HG03432 (cell line): ENCODE results near the gene PIP.
"Not testable (repeated sequence)": the region's sequence is repeated elsewhere in the genome, so short reads cannot be mapped to it uniquely, and the experiment has no call there.

Source experiments
- ATAC-seq: cut with Tn5 transposase; IDR thresholded peaks from one replicate; pipeline ENCODE4 v1.9.1; 2021; ENCODE audit warnings: mild to moderate bottlenecking, moderate library complexity; ENCODE audit not compliant: unreplicated experiment

The PIP gene, protein sequence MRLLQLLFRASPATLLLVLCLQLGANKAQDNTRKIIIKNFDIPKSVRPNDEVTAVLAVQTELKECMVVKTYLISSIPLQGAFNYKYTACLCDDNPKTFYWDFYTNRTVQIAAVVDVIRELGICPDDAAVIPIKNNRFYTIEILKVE

DNA sequence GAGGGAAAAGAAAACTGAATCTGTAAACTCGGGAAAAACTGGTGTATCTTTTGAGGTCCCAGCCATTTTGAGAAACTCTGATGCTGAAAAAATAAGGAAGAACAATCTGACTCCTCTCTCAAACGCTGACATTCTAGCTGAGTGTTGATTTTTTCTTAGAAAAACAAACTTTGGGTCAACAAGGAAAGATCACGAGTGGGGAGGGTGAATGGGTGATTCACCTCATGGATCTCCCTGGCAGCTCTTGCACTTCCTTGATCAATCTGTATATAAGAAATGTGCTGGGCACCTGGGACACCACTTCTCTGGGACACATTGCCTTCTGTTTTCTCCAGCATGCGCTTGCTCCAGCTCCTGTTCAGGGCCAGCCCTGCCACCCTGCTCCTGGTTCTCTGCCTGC is at the start of gene PIP:
Gene PIP, plus strand, starts transcription at position 297 of the 400 bp plus-strand sequence. Its CDS starts 40 bp downstream, at position 337.
- no peak for ATAC-seq

DNA sequence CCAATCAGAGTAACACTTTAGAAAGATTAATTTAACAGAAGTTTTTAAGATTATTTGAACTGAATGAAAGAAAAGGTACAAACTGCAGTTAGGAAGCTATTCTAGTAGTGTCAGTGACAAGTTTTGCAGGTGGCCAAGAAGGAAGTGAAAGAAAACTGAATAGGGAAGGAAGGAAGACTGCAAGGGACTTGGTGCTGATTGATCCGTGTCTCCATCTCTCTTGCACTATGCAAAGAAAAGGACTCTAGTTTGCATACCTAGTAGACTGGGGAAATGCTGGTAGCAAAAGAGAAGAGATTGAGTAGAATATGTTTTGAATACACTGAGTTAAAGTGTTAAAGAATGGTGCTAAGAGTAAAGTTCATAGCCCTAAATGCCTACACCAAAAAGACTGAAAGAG is 46.8 kb upstream of the PIP start:
- peak; percentile 45 for ATAC-seq

DNA sequence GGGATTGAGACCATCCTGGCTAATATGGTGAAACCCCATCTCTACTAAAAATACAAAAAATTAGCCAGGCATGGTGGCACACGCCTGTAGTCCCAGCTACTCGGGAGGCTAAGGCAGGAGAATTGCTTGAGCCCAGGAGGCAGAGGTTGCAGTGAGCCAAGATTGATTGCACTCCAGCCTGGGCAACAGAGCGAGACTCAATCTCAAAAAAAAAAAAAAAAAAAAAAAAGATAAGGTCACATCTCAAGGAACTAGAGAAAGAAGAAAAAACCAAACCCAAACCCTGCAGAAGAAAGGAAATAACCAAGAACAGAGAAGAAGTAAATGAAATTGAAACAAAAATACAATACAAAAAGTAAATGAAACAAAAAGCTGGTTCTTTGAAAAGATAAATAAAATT is 46.3 kb upstream of the PIP start:
- ATAC-seq, result not testable (repeated sequence)

DNA sequence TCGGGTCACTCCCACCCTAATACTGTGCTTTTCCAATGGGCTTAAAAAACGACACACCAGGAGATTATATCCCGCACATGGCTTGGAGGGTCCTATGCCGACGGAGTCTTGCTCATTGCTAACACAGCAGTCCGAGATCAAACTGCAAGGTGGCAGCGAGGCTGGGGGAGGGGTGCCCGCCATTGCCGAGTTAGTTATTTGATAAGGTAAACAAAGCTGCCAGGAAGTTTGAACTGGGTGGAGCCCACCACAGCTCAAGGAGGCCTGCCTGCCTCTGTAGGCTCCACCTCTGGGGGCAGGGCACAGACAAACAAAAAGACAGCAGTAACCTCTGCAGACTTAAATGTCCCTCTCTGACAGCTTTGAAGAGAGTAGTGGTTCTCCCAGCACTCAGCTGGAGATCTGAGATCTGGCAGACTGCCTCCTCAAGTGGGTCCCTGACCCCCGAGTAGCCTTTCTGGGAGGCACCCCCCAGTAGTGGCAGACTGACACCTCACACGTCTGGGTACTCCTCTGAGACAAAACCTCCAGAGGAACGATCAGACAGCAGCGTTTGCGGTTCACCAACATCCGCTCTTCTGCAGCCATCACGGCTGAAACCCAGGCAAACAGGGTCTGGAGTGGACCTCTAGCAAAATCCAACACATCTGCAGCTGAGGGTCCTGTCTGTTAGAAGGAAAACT is 43.2 kb upstream of the PIP start:
- ATAC-seq, result not testable (repeated sequence)

DNA sequence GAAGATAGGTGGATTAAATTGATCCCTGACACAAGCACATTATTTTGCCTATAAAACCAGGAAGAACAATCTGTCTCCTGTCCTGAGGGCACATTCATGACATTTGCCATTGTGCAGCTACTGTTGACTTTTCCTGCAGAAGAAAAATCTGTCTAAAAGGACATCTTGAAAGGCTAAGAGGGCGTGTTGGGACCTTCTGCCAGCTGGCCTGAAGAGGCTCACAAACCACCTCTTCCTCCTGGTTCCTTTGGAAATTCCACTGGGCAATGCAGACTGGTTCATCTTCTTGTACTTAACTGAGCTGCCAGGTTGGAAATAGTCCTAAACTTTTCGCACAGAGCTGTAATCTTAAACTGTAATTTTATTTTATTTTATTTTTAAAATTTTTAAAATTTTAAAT is 35.7 kb upstream of the PIP start:
- ATAC-seq, result no peak

DNA sequence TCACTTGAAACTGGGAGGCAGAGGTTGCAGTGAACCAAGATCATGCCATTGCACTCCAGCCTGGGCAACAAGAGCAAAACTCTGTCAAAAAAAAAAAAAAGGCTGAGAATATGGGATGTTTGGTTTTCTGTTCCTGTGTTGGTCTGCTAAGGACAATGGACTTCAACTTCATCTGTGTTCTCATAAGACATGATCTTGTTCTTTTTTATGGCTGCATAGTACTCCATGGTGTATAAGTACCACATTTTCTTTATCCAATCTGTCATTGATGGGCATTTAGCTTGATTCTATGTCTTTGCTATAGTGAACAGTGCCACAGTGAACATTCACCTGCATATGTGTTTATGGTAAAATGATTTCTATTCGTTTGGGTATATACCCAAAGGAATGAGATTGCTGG is 32.3 kb upstream of the PIP start:
- not testable (repeated sequence) for ATAC-seq

DNA sequence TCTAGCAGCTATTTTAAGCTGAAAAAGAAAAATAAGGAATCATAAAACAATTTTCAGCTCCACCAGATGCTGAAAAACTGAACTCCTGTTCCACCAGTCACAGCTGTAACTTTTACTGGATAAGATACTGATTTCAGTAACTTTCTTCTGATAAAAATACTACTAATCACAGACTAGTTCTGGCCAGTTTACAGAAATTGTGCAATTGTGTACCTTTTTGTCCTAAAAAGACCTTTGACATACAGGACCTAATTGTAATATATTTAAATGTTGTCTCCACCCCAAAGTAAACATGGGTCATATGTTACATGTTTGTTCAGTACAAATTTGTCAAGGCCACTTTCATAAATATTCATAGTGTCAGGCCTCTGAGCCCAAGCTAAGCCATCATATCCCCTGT is 27.1 kb upstream of the PIP start:
- ATAC-seq, result no peak

DNA sequence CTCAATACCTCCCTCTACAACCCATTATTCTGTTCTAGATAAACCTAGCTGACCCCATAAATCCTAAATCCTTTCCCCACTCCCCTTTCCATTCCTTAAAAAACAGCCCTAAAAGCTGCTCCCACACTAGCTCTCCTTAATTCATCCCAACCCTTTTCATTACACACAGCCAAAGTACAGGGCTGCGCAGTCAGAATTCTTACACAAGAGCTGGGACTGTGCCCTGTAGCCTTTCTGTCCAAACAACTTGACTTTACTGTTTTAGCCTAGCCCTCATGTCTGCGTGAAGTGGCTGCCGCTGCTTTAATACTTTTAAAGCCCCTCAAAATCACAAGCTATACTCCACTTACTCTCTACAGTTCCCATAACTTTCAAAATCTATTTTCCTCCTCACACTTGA is 23.9 kb upstream of the PIP start:
- not testable (repeated sequence) for ATAC-seq

DNA sequence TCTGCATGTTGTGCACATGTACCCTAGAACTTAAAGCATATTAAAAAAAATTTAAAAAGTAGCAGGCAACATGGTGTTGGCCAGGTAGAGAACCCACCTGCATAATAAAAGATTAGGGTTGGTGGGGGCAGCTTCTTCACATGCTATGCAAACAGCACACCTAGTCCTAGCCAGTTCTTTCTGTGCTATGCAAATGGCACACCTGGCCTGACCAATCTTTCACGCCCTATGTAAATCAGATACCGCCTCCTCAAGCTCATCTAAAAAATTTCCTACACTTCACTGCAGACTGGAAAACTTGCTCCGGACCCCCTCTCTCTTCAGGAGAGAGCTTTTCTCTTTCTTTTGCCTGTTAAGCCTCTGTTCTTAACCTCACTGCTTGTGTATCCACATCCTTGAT is 14.5 kb upstream of the PIP start:
- no peak for ATAC-seq

DNA sequence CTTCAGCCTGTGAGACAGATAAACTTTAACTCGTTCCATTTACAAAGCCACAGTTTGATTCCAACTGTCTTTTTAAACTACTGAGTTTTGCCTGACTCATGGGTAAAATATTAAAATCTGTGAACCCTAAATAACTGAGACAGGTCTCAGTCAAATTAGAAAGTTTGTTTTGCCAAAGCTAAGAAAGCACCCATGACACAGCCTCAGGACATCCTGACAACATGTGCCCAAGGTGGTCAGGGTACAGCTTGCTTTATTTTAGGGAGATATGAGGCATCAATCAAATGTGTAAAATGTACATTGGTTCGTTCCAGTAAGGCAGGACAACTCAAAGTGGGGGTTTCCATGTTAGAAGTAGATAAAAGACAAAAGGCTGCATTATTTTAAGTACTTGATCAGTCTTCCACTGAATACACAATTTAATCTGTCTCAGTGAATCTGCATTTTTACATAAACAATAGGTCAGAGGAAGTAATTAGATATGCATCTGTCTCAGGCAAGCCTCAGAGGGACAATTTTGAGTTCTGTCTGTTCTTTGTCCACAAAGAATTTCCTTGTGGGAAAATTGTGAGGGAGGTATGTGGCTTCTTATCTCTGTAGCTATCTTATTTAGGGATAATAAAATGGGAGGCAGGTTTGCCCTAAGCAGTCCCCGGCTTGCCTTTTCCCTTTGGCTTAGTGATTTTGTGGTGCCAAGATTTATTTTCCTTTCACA is 11.0 kb upstream of the PIP start:
- ATAC-seq, result no peak

DNA sequence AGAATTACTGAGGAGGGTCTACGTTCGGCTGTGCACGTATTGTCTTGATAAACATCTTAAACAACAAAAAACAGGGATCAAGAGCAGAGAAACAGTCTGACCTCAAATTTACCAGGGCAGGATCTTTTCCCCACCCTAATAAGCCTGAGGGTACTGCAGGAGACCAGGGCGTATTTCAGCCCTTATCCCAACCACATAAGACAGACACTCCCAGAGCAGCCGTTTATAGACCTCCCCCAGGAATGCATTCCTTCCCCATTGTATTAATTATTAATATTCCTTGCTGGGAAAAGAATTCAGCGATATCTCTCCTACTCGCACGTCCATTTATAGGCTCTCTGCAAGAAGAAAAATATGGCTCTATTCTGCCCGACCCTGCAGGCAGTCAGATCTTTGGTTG is 8.6 kb upstream of the PIP start:
- not testable (repeated sequence) for ATAC-seq

DNA sequence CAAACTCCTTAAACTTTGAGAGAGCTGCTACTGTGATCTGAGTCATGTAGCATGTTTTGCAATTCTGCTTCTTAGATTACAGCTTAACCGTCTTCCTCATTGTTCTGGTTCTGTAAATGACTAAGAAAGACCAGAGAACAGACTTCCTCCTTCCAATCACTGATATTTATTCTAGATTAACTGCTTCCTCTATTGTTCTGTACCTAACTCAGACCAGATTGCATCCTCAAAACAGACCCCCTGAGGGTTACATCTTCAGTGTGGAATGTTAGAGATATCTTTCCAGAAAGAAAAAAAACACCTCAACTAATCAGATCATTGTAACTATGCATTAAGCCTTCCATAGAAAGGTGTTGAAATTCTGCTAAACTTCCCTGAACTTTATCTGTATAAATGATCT is 5.7 kb upstream of the PIP start:
- ATAC-seq, result no peak

DNA sequence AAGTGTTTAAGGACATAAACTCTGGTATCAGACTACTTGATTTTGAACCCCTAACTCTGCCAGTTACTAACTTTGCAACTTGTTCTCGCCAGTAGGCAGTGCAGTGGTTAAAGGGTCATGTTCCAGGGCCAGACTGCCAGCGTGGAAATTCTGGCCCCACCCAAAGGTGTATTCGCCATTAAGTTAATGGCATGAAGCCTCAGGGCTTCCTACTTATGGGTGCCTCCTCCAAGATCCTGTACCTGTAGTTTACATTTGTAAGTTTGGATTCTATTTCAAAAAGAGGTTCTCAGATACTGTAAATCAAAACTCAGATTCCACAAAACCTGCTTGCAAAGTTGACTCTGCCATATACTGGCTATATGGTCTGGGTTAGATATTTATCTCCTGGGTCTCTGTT is 2.8 kb upstream of the PIP start:
- ATAC-seq, result no peak

DNA sequence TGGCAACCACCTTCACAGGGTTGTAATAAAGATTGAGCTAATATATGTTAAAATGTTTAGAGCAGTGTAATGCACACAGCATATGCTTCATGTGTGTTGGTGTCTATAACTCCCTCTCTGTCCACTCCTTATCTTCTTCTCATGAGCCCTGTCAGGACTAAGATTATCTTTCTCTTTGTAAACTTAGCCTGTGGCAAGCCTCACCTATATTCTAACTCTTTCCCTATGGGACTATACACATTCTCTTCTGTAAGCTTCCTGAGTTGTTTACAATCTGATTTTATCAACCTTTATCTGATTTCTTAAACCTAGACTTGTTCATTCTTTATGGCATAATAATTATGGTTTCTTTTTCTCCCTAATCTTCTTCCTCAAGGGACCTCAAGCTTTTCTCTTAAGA is 2.4 kb upstream of the PIP start:
- no peak for ATAC-seq

DNA sequence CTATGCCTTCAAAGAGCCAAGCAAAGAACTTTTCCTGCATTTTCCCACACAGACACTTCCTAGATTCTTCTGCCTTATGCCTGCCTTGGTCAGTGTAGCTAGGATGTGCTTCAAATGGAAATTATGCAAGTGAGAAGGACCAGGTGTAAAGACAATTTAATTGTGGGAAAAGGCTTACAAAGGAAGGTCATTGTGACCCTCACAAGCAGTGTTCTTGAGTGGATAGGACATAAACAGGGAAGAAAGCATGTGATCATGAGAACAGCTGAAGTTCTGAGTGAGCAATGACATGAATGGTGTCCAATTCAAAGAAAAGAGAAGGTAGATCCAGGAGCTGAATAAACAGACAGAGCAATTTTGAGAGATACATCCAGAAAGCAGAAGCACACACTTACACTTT is 1.3 kb upstream of the PIP start:
- ATAC-seq, result no peak

DNA sequence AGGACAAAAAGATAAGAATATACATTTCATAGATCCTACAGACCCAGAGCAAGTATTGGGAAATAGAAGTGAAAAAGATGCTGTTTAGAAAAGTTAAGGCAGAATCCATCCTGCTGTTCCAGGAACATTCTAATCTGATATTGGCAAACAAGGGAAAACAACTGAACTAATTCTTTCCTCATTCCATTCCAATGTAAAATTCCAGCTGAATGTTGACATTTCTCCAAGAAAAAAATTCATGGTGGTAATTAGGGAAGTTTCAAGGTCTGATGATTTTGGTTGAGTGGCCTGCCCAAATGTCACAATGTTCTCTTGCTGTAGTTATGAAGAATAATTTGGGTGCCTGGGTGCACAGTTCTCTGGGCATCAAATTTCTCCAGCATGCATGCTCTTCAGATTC is 15.2 kb downstream of the PIP start:
- no peak for ATAC-seq

DNA sequence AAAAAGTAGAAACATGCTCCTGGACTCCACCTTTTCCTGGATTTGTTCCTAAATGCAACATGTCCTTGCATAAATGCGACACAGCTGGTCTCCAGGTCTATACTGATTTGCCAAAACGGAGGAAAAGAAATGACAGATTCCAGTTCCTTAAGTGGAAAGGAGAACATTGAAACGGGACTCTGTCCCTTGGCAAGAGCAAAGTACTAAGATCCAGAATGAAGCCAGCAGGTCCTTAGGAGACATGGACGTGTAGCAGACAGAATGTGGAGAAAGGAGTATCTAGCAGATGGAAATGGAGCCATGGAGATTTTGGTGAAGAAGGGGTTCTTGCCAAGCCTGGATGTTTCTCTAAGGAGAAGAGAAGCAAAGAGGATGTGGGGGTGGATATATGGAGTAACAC is 16.2 kb downstream of the PIP start:
- no peak for ATAC-seq

DNA sequence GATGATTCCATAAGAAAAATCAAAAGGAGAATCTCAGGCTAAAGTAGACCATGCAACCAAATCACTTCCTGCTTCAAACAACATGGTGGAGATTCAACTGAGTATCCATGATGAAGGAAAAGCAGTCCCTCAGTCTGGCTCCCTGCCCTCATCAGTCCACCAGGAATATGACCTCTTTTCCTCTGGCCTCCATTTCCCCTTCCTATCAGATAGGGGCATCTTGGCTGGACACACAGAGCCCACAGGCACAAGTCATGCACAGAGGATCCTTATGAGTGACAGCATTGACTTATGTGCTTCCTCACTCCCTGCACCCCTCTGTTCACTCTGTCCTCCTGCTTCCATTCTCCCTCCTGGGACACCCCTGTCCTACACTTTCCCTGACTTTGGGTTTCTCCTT is 16.8 kb downstream of the PIP start:
- no peak for ATAC-seq

DNA sequence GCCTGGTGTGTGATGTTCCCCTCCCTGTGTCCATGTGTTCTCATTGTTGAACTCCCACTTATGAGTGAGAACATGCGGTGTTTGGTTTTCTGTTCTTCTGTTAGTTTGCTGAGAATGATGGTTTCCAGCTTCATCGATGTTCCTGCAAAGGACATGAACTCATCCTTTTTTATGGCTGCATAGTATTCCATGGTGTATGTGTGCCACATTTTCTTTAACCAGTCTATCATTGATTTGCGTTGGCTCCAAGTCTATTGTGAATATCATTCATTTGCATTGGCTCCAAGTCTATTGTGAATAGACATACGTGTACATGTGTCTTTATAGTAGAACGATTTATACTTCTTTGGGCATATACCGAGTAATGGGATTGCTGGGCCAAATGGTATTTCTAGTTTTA is 18.8 kb downstream of the PIP start:
- ATAC-seq, result not testable (repeated sequence)

DNA sequence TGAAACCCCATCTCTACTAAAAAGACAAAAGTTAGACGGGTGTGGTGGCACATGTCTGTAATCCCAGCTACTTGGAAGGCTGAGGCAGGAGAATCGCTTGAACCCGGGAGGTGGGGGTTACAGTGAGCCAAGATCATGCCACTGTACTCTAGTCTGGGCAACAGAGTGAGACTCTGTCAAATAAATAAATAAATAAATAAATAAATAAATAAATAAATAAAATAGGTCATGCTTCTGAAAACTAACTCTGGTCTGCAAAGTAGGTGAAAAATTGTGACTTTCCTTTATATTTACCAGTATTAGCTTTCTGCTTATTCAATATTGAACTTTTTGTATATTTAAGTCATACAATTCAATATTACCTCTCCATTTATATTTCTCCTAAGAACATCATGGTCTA is 26.7 kb downstream of the PIP start:
- ATAC-seq, result not testable (repeated sequence)

DNA sequence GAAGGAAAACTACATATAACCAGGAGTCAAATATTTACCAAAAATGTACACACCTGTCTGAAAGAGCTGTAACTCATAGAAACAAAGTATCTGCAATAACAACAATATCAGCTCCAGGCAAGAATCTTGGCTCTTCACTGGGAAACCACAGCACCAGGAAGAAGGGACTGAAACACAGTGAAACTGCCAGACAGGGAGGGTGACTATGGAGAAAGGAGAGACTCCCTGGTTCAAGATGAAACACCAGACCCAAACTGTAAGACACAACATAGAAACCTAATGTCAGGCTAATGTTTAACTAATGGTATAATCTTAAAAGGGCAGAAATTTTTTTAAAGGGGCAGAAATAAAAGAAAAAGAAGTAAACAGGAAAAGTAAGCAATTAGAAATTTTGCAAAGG is 39.8 kb downstream of the PIP start:
- ATAC-seq, result no peak

DNA sequence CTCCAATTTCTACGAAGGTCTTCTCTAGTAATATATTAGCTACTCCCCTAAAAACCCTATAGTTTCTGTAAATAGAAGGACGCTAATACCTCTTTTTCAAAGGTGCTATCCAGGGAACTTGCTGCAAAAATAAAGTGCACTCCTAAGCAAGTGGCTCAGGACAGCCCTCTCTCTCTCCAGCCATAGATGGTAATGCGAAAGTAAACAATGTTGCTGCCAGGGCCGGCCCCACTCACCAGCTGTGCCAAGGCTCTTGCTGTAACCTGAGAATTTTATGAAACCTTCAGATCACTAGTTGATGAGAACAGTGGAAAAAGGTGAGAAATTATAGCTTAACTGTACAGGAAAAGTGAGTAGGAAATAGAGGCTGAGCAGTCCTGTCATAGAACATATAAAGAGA is 40.5 kb downstream of the PIP start:
- ATAC-seq, result no peak
